GM06990 (cell line): Measurements from ENCODE around the gene TEAD3.

Experiments
- DNase-seq: peaks from one replicate; pipeline ENCODE4 v3.0.0-alpha.2; 2011; ENCODE audit not compliant: insufficient read length; ENCODE audit errors: extremely low read depth
- H3K27me3 ChIP-seq: replicated peaks from 2 replicates; pipeline ENCODE4 v1.6.0; 2011; ENCODE audit warnings: low read length; ENCODE audit not compliant: control insufficient read depth, insufficient read depth
- H3K36me3 ChIP-seq: 2 replicates; pipeline ENCODE4 v1.5.1; 2011; ENCODE audit warnings: low read length; ENCODE audit not compliant: control insufficient read depth, insufficient read depth
- H3K4me3 ChIP-seq: replicated peaks from 2 replicates; pipeline ENCODE4 v1.5.1; 2011; ENCODE audit warnings: low read depth, mild to moderate bottlenecking, control low read depth, low read length
- TF ChIP-seq, protein P1 (sequence below): IDR thresholded peaks from 2 replicates; pipeline ENCODE4 v1.5.1; 2011; ENCODE audit warnings: low read length, control low read depth, mild to moderate bottlenecking, inconsistent platforms; ENCODE audit not compliant: insufficient read depth, poor library complexity, severe bottlenecking

TEAD3 gene

DNA sequence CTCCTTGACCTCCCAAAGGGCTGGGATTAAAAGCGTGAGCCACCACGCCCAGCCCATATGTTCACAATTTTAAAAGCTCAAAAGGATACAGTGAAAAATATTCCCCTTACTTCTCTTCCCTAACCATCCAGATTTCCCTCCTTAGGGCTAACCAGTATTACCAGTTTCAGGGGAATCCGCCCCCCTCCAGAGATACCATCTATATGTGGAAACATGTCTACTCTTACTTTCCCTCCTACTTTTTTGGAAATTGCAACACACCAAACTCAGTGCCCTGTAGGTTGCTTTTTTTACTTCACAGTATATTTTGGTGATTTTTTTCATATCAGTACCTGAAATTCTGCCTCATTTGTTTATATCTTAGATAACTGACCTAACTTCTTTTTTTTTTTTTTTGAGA, 35.6 kb downstream of the TEAD3 start:
- TF ChIP-seq, protein P1, sequence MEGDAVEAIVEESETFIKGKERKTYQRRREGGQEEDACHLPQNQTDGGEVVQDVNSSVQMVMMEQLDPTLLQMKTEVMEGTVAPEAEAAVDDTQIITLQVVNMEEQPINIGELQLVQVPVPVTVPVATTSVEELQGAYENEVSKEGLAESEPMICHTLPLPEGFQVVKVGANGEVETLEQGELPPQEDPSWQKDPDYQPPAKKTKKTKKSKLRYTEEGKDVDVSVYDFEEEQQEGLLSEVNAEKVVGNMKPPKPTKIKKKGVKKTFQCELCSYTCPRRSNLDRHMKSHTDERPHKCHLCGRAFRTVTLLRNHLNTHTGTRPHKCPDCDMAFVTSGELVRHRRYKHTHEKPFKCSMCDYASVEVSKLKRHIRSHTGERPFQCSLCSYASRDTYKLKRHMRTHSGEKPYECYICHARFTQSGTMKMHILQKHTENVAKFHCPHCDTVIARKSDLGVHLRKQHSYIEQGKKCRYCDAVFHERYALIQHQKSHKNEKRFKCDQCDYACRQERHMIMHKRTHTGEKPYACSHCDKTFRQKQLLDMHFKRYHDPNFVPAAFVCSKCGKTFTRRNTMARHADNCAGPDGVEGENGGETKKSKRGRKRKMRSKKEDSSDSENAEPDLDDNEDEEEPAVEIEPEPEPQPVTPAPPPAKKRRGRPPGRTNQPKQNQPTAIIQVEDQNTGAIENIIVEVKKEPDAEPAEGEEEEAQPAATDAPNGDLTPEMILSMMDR, result no peak
- DNase-seq, result no peak
- H3K36me3 ChIP-seq, result peaks cover 5% of the 10 kb centered on the region

GRCh38 chr6:35457907-35458306, 39.0 kb downstream of the TEAD3 start:
- TF ChIP-seq, protein P1, result no peak
- Histone ChIP-seq H3K36me3 (peaks cover 5% of the 10 kb centered on the region), H3K27me3 (no peaks in the 10 kb centered on the region), H3K4me3 (no peak overlapping the region)
- no peak for DNase-seq

More for the DNA sequence above, 35.6 kb downstream of the TEAD3 start:
- no peak overlapping the region for H3K4me3 ChIP-seq
- H3K27me3 ChIP-seq, result no peaks in the 10 kb centered on the region

GRCh38 chr6:35454391-35455110, 42.3 kb downstream of the TEAD3 start:
- Histone ChIP-seq H3K4me3 (no peak overlapping the region), H3K36me3 (peaks cover 3% of the 10 kb centered on the region), H3K27me3 (no peaks in the 10 kb centered on the region; the same call in none of the 2 replicates)
- TF ChIP-seq, protein P1, result no peak
- DNase-seq, result no peak

- DNase-seq, result no peak
- H3K4me3 ChIP-seq, result peak overlapping the region; percentile 76
- TF ChIP-seq, protein P1, result no peak
- no peaks in the 10 kb centered on the region; the same call in none of the 2 replicates for H3K27me3 ChIP-seq
- no peaks in the 10 kb centered on the region; the same call in none of the 2 replicates for H3K36me3 ChIP-seq
Observed at GRCh38 chr6:35453236-35453635, 43.6 kb downstream of the TEAD3 start.

GRCh38 chr6:35452183-35453090, 44.4 kb downstream of the TEAD3 start, which contains the start of gene FANCE:
TSS of gene FANCE (plus strand) at chr6:35452338. CDS start at chr6:35452546, 208 bp downstream.
- Histone ChIP-seq H3K4me3 (peak within 1 kb of the TSS; percentile 76), H3K36me3 (no peaks in the 10 kb centered on the region; the same call in none of the 2 replicates), H3K27me3 (no peaks in the 10 kb centered on the region; the same call in none of the 2 replicates)
- peak; percentile 93 for DNase-seq
- TF ChIP-seq, protein P1, result no peak
